Measurements from ENCODE around the gene WDR20. TPM values are rescaled to one million over a fixed set of nuclear protein-coding genes. Genes with fewer than 3 reads are reported as not detected.

The WDR20 gene
- total and polyA plus RNA-seq, 2 of the 8 experiments (the other 6 are each of a cell fraction or from before 2014, with no cell fraction given) = 11.2 to 26.7 TPM

- no peak for DNase-seq (ENCODE audit: low read depth in 1 of 2, low spot score in 2 of 2)
- Histone ChIP-seq H2BK5ac (ENCODE audit: low read depth, low read length) (no peak overlapping the region), H3K27me3 (replicated peaks in 1 of 4; ENCODE audit: control insufficient read depth in 3 of 4, extremely low read depth in 1 of 4, insufficient read depth in 3 of 4, low read length in 3 of 4) (no peaks in the 10 kb centered on the region), H3K56ac (replicated peaks; ENCODE audit: insufficient read length, low read depth, low read length) (no peak overlapping the region), H2BK120ac (replicated peaks; ENCODE audit: low read depth, low read length) (no peak overlapping the region), H2AK5ac (ENCODE audit: low read depth, low read length) (no peak overlapping the region), H3K4me3 (ENCODE audit: extremely low read depth in 1 of 4, insufficient read depth in 2 of 4, low read depth in 3 of 4, low read length in 4 of 4) (no peak overlapping the region), H2BK15ac (ENCODE audit: low read length) (no peak overlapping the region), H3K9me3 (ENCODE audit: insufficient read depth in 2 of 2, low read depth in 1 of 2, low read length in 1 of 2) (no peaks in the 10 kb centered on the region), H4K20me1 (replicated peaks in 1 of 2; ENCODE audit: control insufficient read depth in 1 of 2, insufficient read depth in 2 of 2, low read length in 2 of 2) (peaks cover 3 to 4% of the 10 kb centered on the region in 2 experiments), H3K4me1 (replicated peaks in 1 of 4; ENCODE audit: control insufficient read depth in 3 of 4, insufficient read depth in 4 of 4, low read length in 3 of 4) (peaks cover 0 to 8% (median 2%) of the 10 kb centered on the region in 4 experiments; a peak in 5 of 7 replicates), H4K8ac (ENCODE audit: extremely low read depth, insufficient read depth, low read length) (0 out of 2 replicates have a peak overlapping the region, but pooled peaks have one; percentile 11), H3K4ac (replicated peaks; ENCODE audit: insufficient read length, low read depth, low read length) (no peak overlapping the region), H3K9ac (replicated peaks in 1 of 4; ENCODE audit: extremely low read depth in 1 of 4, low read depth in 3 of 4, low read length in 3 of 4) (no peak overlapping the region), H3K36me3 (ENCODE audit: control insufficient read depth in 2 of 4, insufficient read depth in 4 of 4, low read length in 3 of 4) (no peaks in the 10 kb centered on the region), H3K79me2 (ENCODE audit: control insufficient read depth in 1 of 2, insufficient read depth in 2 of 2, low read length in 2 of 2) (no peaks in the 10 kb centered on the region), H3K23me2 (ENCODE audit: low read depth, low read length) (no peaks in the 10 kb centered on the region), H3K14ac (ENCODE audit: insufficient read length) (no peak overlapping the region), H2BK12ac (ENCODE audit: low read depth, low read length) (no peak overlapping the region), H3K79me1 (ENCODE audit: low read depth, low read length) (peaks cover 4% of the 10 kb centered on the region), H2AFZ (ENCODE audit: low read length) (no peak overlapping the region), H3K4me2 (ENCODE audit: insufficient read depth in 1 of 2, low read depth in 2 of 2, low read length in 2 of 2) (no peak overlapping the region), H4K91ac (replicated peaks; ENCODE audit: insufficient read length, low read length) (no peak overlapping the region), H3K23ac (ENCODE audit: insufficient read length) (no peak overlapping the region), H2BK20ac (ENCODE audit: low read length) (no peak overlapping the region), H4K5ac (ENCODE audit: insufficient read length, low read depth, low read length) (no peak overlapping the region), H3K27ac (ENCODE audit: low read depth, low read length) (no peak overlapping the region), H3K18ac (ENCODE audit: extremely low read depth, low read length) (no peak overlapping the region)
- ChIA-PET POLR2A (ENCODE audit: partially characterized antibody) (no interaction called here), CTCF (ENCODE audit: partially characterized antibody) (interaction anchor here (0.9 to 3.4 kb wide), 3 partner anchors 11 to 39 kb away, joined by 3 to 17 read pairs (median 3); no protein-coding TSS in a partner anchor)
- FAIRE-seq = no peak
- TF ChIP-seq GABPA (IDR thresholded peaks at IDR 0.05; ENCODE audit: borderline replicate concordance, insufficient read depth, low read length) (no peak), RAD21 (IDR thresholded peaks at IDR 0.05 in 1 of 2, conservative IDR thresholded peaks at IDR 0.05 in 1 of 2; ENCODE audit: low read depth in 2 of 2, low read length in 2 of 2) (peak in 1 of 2 experiments; percentile 38; a peak in 2 of 4 replicates)
- 91% methylated on average over 25 of the region's 27 CpGs; no CpG with 5 or more reads in 1 of the 2 experiments for WGBS, 2 experiments (ENCODE audit: extremely low coverage in 1 of 2, insufficient coverage in 1 of 2, insufficient read length in 1 of 2, insufficient replicate concordance in 2 of 2, low coverage in 1 of 2, low lambda C conversion rate in 2 of 2, missing lambda C conversion rate in 1 of 2)
Observed at GRCh38 chr14:102226356-102227125, 86.8 kb downstream of the WDR20 start.
